Neutrophil (primary cell): ENCODE results near the gene CEACAM19.
A peak's percentile ranks its signal among the peaks of the same experiment; 100 is the strongest.
"Not testable (repeated sequence)": the region's sequence is repeated elsewhere in the genome, so short reads cannot be mapped to it uniquely, and the experiment has no call there.

Source experiments
- H3K27ac ChIP-seq: fragments of 200-600 bp; sonication (generic); 2 replicates; pipeline ENCODE4 v1.5.1; 2016; ENCODE audit warnings: mild to moderate bottlenecking, moderate library complexity
- H3K27me3 ChIP-seq: fragments of 200-600 bp; sonication (generic); 2 replicates; pipeline ENCODE4 v1.6.0; 2016; ENCODE audit warnings: mild to moderate bottlenecking
- H3K36me3 ChIP-seq: fragments of 200-600 bp; sonication (generic); 2 replicates; pipeline ENCODE4 v1.5.1; 2017
- H3K4me1 ChIP-seq, 2 experiments: fragments of 200-600 bp in 1 of 2; sonication (generic) in 1 of 2; 1 replicate in 1 of 2; 2 replicates in 1 of 2; pipeline versions ENCODE4 v1.5.1 to v1.6.1; 2013 to 2016; ENCODE audit warnings: low read depth in 1 of 2, low read length in 1 of 2, mild to moderate bottlenecking in 1 of 2, moderate library complexity in 1 of 2; ENCODE audit not compliant: control insufficient read depth in 1 of 2, insufficient read depth in 1 of 2
- H3K4me3 ChIP-seq, 2 experiments: fragments of 200-600 bp in 1 of 2; sonication (generic) in 1 of 2; 1 replicate in 1 of 2; 2 replicates in 1 of 2; pipeline ENCODE4 v1.5.1; 2013 to 2016; ENCODE audit warnings: low read depth in 1 of 2, low read length in 1 of 2, mild to moderate bottlenecking in 1 of 2, moderate library complexity in 1 of 2
- H3K9me3 ChIP-seq: fragments of 200-600 bp; sonication (generic); 2 replicates; pipeline ENCODE4 v1.5.1; 2016
- CTCF ChIP-seq: fragments of 200-600 bp; sonication (generic); IDR thresholded peaks from 2 replicates; pipeline ENCODE4 v1.5.1; 2016; ENCODE audit warnings: antibody characterized with exemption

Gene CEACAM19

GRCh38 chr19:44720945-44721344 lies 49.7 kb downstream of the CEACAM19 start:
- Histone ChIP-seq H3K27me3 (peaks cover 23% of the 10 kb centered on the region), H3K9me3 (no peaks in the 10 kb centered on the region), H3K27ac (no peak overlapping the region), H3K4me1 (peaks cover 30 to 55% of the 10 kb centered on the region in 2 experiments), H3K4me3 (no peak overlapping the region), H3K36me3 (no peaks in the 10 kb centered on the region)
- no peak for TF ChIP-seq CTCF

GRCh38 chr19:44721369-44721768 lies 50.1 kb downstream of the CEACAM19 start:
- not testable (repeated sequence) for H3K36me3 ChIP-seq, H3K27ac ChIP-seq, H3K9me3 ChIP-seq, H3K4me3 ChIP-seq
- Histone ChIP-seq H3K4me1 (peaks cover 30 to 59% of the 10 kb centered on the region in 2 experiments), H3K27me3 (peaks cover 23% of the 10 kb centered on the region)

DNA sequence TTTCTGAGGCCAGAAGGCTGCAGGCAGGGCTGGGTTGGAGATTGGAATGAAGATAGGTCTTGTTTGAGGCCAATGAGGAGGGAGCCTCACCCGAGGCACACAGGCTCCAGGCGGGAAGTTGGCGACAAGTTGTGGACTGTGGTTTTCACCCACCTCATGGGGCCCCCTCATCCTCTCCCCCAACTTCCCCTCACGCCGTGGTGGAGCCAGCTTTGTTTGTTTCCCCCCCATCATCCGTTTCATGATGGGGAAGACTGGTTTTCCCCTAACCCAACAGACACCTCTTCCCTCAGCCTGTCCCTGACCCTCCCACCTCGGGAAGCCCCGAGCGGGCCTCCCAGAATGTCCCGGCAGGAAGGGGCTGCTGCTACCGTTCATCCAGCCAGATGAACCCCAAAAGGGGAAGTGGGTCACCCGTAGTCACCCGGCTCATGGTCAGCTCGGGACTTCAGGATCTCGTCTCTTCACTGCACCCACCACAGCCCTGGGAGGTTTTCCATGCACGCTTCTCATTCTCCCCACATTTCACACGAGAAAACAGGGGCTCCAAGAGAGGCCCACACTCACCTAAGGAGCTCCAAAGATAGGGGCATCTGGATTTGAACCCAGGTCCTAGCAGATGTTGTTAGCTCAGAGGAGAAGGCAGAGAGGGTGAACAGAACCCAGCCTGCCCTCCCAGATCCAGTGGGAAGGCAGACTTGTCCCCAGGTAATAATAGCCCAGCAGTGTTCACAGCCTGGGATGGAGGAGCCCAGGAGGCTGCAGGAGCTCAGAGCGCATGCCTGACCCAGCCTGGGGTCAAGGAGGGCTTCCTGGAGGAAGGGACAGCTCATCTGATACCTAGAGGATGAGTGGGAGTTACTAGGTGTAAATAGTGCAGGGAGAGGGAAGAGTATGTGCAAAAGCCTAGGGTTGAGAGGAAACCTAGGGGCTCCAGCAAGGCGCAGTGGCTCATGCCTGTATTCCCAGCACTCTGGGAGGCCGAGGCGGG lies 51.1 kb downstream of the CEACAM19 start:
- Histone ChIP-seq H3K27me3 (peaks cover 23% of the 10 kb centered on the region), H3K4me1 (peaks cover 30 to 70% of the 10 kb centered on the region in 2 experiments), H3K9me3 (no peaks in the 10 kb centered on the region), H3K36me3 (no peaks in the 10 kb centered on the region), H3K27ac (peak overlapping the region; percentile 20), H3K4me3 (peak overlapping the region; percentile 39 to 40)
- TF ChIP-seq CTCF = no peak

DNA sequence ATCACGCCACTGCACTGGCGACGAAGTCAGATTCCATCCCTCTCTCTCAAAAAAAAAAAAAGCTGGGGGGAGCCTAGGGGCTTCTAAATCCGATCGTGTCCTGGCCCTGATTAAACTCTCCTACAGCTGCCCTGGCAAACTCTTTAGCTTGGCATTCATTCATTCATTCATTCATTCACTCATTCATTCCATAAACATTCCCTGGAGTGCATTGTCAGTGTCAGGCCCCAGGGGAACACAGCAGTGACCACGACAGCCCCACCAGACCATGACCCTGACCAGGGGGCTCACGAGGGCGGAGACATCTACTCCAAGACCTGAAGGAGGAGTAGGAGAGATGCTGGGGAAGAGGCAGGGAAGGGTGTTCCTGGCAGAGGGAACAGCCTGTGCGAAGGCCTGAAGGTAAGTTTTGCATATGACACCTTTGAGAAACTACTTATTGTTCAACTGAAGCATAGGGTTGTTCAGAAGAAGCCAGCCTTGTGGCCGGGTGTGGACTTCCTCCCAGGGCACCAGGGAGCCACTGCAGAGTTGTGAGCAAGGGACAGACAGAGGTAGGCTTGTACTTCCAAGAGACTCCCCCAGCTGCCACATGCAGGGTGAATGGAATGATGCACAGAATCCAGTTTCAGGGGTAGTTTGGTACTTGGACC lies 52.1 kb downstream of the CEACAM19 start:
- H3K4me1 ChIP-seq = peaks cover 40 to 80% of the 10 kb centered on the region in 2 experiments
- TF ChIP-seq CTCF = no peak
- peak overlapping the region; percentile 60 for H3K27ac ChIP-seq
- H3K36me3 ChIP-seq = no peaks in the 10 kb centered on the region
- H3K4me3 ChIP-seq = peak overlapping the region in 1 of 2 experiments; percentile 5
- no peaks in the 10 kb centered on the region for H3K9me3 ChIP-seq
- H3K27me3 ChIP-seq = peaks cover 23% of the 10 kb centered on the region

GRCh38 chr19:44723952-44724319 lies 52.7 kb downstream of the CEACAM19 start:
- no peaks in the 10 kb centered on the region for H3K36me3 ChIP-seq
- peak overlapping the region in 1 of 2 experiments; percentile 5 for H3K4me3 ChIP-seq
- H3K27ac ChIP-seq = peak overlapping the region; percentile 60
- peaks cover 41 to 83% of the 10 kb centered on the region in 2 experiments for H3K4me1 ChIP-seq
- no peaks in the 10 kb centered on the region for H3K9me3 ChIP-seq
- peaks cover 23% of the 10 kb centered on the region for H3K27me3 ChIP-seq
- TF ChIP-seq CTCF = peak; percentile 95

DNA sequence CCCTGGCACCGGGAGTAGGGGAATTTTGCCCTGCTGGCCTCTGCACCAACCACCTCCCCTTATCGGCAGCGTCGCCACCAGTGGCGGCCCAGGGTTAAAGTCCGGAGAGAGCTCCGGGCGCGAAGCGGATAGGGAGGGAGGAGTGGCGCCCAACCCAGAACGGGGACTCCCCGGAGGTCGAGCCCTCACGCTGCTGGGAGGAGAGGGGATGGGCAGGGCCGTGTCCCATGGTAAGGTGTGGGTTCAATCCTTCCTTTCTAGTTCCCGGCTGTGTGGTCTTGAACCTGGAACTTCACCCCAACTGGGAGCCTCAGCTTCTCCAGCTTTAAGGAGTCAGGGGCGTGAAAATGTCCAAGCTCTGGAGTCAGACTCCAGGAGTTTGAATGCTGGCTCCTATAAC lies 54.0 kb downstream of the CEACAM19 start:
- Histone ChIP-seq H3K27me3 (peaks cover 23% of the 10 kb centered on the region), H3K4me3 (no peak overlapping the region), H3K4me1 (peaks cover 41 to 80% of the 10 kb centered on the region in 2 experiments), H3K27ac (no peak overlapping the region), H3K9me3 (no peaks in the 10 kb centered on the region), H3K36me3 (no peaks in the 10 kb centered on the region)
- TF ChIP-seq CTCF = no peak
